ENCODE data around the gene UBAC2. TPM values are rescaled to one million over a fixed set of nuclear protein-coding genes. Genes with fewer than 3 reads are reported as not detected.
"Not testable (repeated sequence)": the region's sequence is repeated elsewhere in the genome, so short reads cannot be mapped to it uniquely, and the experiment has no call there.

UBAC2 gene
- total RNA-seq, 4 donors from 2014 or later: 56.8 to 88.5 (median 77.7) TPM

DNA sequence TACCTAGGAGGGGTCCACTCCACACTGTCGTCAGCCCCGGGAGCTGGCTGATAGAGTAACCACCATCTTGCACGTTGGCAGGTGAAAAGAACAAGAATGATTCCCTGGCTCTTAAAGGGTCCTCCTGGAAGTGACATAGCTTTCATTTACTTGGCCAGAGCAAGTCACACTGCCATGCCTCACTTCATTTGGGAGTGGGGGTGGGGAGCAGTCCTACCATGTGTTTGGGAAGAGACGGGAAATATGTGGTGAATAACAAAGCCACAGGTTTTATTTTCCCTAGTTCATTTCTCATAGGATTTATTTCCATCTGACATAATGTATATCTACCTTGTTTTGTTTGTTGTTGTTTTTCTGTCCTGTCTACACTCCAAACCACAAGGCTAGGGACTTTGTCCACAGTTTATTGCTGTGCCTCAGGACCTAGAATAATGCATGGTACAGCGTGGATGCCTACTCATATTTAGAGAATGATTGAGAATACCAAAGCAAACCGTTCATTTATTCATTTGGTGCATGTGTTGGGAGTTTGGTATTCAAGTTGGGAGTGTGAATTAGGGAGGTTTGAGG lies 26.8 kb downstream of the UBAC2 start:
- intact Hi-C loops (cut with DNase I): no loop called here
- no peak for DNase-seq
- TF ChIP-seq POLR2A (IDR thresholded peaks at IDR 0.05): no peak
- TF ChIP-seq, protein P1, sequence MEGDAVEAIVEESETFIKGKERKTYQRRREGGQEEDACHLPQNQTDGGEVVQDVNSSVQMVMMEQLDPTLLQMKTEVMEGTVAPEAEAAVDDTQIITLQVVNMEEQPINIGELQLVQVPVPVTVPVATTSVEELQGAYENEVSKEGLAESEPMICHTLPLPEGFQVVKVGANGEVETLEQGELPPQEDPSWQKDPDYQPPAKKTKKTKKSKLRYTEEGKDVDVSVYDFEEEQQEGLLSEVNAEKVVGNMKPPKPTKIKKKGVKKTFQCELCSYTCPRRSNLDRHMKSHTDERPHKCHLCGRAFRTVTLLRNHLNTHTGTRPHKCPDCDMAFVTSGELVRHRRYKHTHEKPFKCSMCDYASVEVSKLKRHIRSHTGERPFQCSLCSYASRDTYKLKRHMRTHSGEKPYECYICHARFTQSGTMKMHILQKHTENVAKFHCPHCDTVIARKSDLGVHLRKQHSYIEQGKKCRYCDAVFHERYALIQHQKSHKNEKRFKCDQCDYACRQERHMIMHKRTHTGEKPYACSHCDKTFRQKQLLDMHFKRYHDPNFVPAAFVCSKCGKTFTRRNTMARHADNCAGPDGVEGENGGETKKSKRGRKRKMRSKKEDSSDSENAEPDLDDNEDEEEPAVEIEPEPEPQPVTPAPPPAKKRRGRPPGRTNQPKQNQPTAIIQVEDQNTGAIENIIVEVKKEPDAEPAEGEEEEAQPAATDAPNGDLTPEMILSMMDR (IDR thresholded peaks at IDR 0.05): no peak
- H3K4me3 ChIP-seq (replicated peaks in 1 of 3): no peak overlapping the region
- H3K36me3 ChIP-seq: no peaks in the 10 kb centered on the region
- H3K27me3 ChIP-seq: no peaks in the 10 kb centered on the region
- H3K9me3 ChIP-seq: no peaks in the 10 kb centered on the region
- no peak overlapping the region for H3K27ac ChIP-seq
- peaks cover 0 to 14% of the 10 kb centered on the region in 2 donors for H3K4me1 ChIP-seq
- 85 to 90% methylated on average over 6 of the region's 6 CpGs for WGBS, 2 donors

DNA sequence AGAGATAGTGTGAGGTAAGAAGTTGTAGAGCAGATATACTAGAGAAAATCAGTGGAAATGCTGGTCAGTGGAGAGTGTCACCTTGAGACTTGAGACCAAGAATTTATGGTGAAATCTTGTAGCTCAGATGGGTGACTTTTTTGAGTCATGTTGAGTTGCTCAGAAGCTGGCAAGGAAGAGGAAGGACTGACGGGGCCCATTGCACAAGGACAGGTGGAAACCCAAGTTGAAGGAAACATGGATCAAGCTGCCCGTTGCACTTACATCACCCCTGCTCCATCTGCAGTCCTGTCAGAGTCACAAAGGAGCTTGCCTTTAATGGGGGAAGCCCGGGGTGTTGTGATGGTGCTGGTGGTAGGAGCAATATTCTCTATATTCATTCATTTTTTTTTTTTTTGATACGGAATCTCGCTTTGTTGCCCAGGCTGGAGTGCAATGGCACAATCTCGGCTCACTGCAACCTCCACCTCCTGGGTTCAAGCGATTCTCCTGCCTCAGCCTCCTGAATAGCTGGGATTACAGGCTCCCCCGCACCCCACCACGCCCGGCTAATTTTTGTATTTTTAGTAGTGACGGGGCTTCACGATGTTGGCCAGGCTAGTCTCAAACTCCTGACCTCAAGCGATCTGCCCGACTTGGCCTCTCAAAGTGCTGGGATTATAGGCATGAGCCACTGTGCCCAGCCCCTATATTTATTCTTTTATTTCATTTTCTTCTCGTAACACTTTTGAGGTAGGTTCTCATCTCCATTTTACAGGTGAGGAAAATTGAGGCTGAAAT lies 27.4 kb downstream of the UBAC2 start:
- Histone ChIP-seq H3K4me1 (peaks cover 0 to 14% of the 10 kb centered on the region in 2 donors), H3K27ac (no peak overlapping the region), H3K27me3 (no peaks in the 10 kb centered on the region), H3K4me3 (replicated peaks in 1 of 3) (no peak overlapping the region), H3K9me3 (no peaks in the 10 kb centered on the region), H3K36me3 (no peaks in the 10 kb centered on the region)
- intact Hi-C loops (cut with DNase I): no loop called here
- DNase-seq: no peak
- TF ChIP-seq, protein P1 (IDR thresholded peaks at IDR 0.05): no peak
- 92 to 94% methylated on average over 14 of the region's 15 CpGs for WGBS, 2 donors

DNA sequence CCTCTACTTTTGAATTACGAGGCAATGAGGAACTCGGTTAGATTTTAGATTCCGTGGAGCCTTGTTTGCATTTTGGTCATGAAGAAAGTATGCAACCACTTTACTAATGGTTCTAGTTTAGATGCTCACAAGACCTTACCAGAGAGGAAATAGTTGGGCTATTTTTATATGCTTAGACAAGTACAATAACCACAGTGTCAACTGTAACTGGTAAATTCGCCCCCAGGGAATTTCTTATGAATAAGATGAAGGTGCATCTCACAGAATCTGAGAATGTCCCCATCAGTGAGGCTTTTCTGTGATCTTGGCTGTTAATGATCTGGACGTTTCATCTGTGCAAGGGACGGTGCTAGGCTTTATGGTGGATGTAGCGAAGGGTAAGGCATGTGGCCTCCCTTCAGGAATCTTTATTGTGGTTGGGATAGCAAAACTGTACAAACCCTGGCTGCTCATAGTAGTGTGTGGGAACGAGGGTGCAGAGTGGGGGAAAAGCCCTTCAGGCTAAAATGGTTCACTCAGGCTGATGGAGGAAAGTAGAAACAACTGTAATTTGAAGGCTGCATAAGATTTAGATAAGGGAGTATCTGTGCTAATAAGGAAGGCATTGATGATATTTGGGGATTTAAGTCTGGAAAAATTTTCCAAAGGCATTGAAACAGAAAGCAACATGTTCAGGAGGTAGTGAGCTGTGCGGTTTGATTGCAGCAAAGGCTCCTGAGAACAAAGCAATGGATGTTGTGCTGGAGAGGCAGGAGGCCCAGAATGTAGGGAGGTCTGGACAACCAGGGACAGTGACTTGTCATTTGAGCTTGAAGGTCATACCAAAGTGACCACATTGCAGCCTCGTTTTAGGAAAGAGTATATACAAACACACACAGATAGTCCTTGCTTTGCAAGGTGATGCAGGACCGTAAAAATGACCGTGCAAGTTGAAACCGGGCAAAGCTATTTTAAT lies 28.4 kb downstream of the UBAC2 start:
- TF ChIP-seq POLR2A (IDR thresholded peaks at IDR 0.05): no peak
- TF ChIP-seq, protein P1 (IDR thresholded peaks at IDR 0.05): no peak
- Histone ChIP-seq H3K36me3 (no peaks in the 10 kb centered on the region), H3K4me1 (peaks cover 0 to 11% of the 10 kb centered on the region in 2 donors), H3K27me3 (no peaks in the 10 kb centered on the region), H3K9me3 (no peaks in the 10 kb centered on the region), H3K27ac (no peak overlapping the region), H3K4me3 (replicated peaks in 1 of 3) (no peak overlapping the region)
- intact Hi-C loops (cut with DNase I): no loop called here
- no peak for DNase-seq
- WGBS, 2 donors: 77 to 83% methylated on average over 13 of the region's 13 CpGs

DNA sequence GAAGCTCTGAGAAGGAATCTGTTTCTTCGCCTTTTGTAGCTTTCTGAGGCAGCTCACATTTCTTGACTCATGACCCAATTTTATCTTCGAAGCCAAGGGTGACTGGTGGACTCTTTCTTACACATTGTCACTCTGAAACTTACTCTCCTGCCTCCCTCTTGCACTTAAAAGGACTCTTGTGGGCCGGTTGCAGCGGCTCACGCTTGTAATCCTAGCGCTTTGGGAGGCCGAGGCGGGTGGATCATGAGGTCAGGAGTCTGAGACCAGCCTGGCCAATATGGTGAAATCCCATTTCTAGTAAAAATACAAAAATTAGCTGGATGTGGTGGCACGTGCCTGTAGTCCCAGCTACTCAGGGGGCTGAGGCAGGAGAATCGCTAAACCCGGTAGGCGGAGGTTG lies 29.9 kb downstream of the UBAC2 start:
- H3K4me1 ChIP-seq; H3K9me3 ChIP-seq; H3K4me3 ChIP-seq (replicated peaks in 1 of 3); DNase-seq; intact Hi-C loops (cut with DNase I); H3K36me3 ChIP-seq; H3K27ac ChIP-seq; H3K27me3 ChIP-seq: not testable (repeated sequence)
- 89 to 95% methylated on average over 12 of the region's 12 CpGs for WGBS, 2 donors

DNA sequence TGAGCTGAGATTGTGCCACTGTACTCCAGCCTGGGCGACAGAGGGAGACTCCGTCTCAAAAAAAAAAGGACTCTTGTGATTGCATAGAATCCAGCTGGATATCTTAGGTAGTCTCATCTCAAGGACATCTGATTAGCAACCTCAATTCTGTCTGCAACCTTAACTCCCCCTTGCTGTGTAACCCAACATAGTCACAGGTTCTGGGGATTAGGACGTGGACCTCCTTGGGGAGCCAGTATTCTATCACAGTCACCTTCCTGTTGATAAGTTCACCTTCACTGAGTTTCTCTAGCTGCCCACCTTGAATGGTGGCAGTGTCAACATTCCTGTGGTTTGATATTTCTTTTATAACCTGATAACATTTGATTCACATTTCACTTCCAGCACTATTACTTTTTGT lies 30.3 kb downstream of the UBAC2 start:
- no peak for DNase-seq
- H3K9me3 ChIP-seq: no peaks in the 10 kb centered on the region
- WGBS, 2 donors: 89% methylated on average over 3 of the region's 3 CpGs

More for the DNA sequence above, 30.3 kb downstream of the UBAC2 start:
- no peak overlapping the region for H3K27ac ChIP-seq
- intact Hi-C loops (cut with DNase I): no loop called here
- H3K4me3 ChIP-seq (replicated peaks in 1 of 3): no peak overlapping the region
- no peaks in the 10 kb centered on the region for H3K36me3 ChIP-seq
- TF ChIP-seq, protein P1 (IDR thresholded peaks at IDR 0.05): no peak
- no peak for TF ChIP-seq POLR2A (IDR thresholded peaks at IDR 0.05)
- H3K4me1 ChIP-seq: peaks cover 0 to 9% of the 10 kb centered on the region in 2 donors
- no peaks in the 10 kb centered on the region for H3K27me3 ChIP-seq
